Peyer's patch (tissue), 4 donors: Measurements from ENCODE around the gene CALCOCO1.

ENCODE experiments used
- CTCF ChIP-seq, 6 experiments: fragments of 450-650 bp in 4 of 6; fragments of 200-600 bp in 2 of 6; sonication (generic) in 1 of 6; IDR thresholded peaks; one replicate each; pipeline ENCODE4 v1.5.1; 2017 to 2019; ENCODE audit warnings: antibody characterized with exemption in 6 of 6, mild to moderate bottlenecking in 3 of 6, moderate library complexity in 1 of 6
- POLR2A ChIP-seq, 2 donors: fragments of 450-650 bp; IDR thresholded peaks; one replicate each; pipeline ENCODE4 v1.5.1; 2017; ENCODE audit warnings: antibody characterized with exemption in 2 of 2, mild to moderate bottlenecking in 2 of 2, moderate library complexity in 2 of 2

DNA sequence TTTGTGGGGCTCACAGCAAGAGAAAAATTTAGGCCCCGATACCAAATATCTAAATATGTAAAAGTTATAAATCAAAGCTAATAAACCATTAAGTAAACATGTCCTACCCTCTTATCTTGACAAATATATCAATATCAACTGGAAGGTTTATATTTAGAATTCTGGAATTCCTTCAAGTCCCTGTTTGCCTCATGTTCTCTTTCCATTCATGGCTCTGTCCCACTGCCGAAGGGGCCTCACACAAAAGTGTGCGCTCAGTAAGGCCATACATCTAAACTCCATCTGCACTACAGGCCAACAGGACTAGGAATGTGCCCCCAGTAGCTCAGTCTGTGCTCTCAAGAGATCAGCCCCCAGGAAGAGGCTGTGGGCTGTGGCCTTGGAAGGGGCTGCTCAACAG lies 40.8 kb downstream of the CALCOCO1 start:
- TF ChIP-seq POLR2A (IDR thresholded peaks at IDR 0.05) (no peak), CTCF (IDR thresholded peaks at IDR 0.05) (no peak)
